SK-N-SH (cell line): ENCODE measurements around the gene SRP54. TPM values are rescaled to one million over a fixed set of nuclear protein-coding genes. Genes with fewer than 3 reads are reported as not detected.
"Not testable (repeated sequence)": the region's sequence is repeated elsewhere in the genome, so short reads cannot be mapped to it uniquely, and the experiment has no call there.

ENCODE experiments used
- CTCF ChIA-PET: fragments of 300-600, 350-600 bp; formaldehyde crosslinking; extraction: SDS; loops from one replicate; lab custom pipeline; 2021; lab: Yijun Ruan, JAX
- POLR2A ChIA-PET: fragments of 350-600 bp; sonication (Branson Sonifier 250); formaldehyde crosslinking; extraction: SDS; loops from one replicate; lab custom pipeline; 2020; ENCODE audit warnings: antibody characterized with exemption, inconsistent platforms; lab: Yijun Ruan, JAX
- DNase-seq: peaks from one replicate; pipeline ENCODE4 v3.0.0; 2012
- H2AFZ ChIP-seq: fragments of 200-600 bp; sonication (generic); 2 replicates; pipeline ENCODE4 v1.8.1; 2016; ENCODE audit warnings: antibody characterized with exemption, mild to moderate bottlenecking, low read depth
- H3F3A ChIP-seq: fragments of 200-600 bp; sonication (generic); replicated peaks from 2 replicates; pipeline ENCODE3; 2016; ENCODE audit warnings: antibody characterized with exemption, mild to moderate bottlenecking; ENCODE audit not compliant: insufficient read depth
- H3K27ac ChIP-seq, 2 experiments: fragments of 200-500 bp in 1 of 2; fragments of 200-600 bp in 1 of 2; sonication (Bioruptor generic) in 1 of 2; sonication (generic), shearing (Covaris generic) in 1 of 2; 2 replicates each; pipeline versions ENCODE4 v1.5.1 to v1.6.1; 2014 to 2016; ENCODE audit warnings: low read depth in 2 of 2, inconsistent platforms in 1 of 2, low read length in 1 of 2, mild to moderate bottlenecking in 1 of 2, mixed read lengths in 1 of 2
- H3K27me3 ChIP-seq: fragments of 200-600 bp; sonication (generic), shearing (Covaris generic); 2 replicates; pipeline ENCODE4 v1.6.1; 2016; ENCODE audit warnings: mixed run types; ENCODE audit not compliant: insufficient read depth
- H3K36me3 ChIP-seq, 2 experiments: fragments of 200-500 bp in 1 of 2; fragments of 200-600 bp in 1 of 2; sonication (Bioruptor generic) in 1 of 2; sonication (generic) in 1 of 2; replicated peaks in 1 of 2; 2 replicates each; pipeline versions ENCODE3 to v1.5.1; 2014 to 2016; ENCODE audit warnings: low read length in 1 of 2, mild to moderate bottlenecking in 1 of 2; ENCODE audit not compliant: insufficient read depth in 2 of 2, control insufficient read depth in 1 of 2
- H3K4me1 ChIP-seq, 2 experiments: fragments of 200-500 bp in 1 of 2; fragments of 200-600 bp in 1 of 2; sonication (Bioruptor generic) in 1 of 2; sonication (generic), shearing (Covaris generic) in 1 of 2; 2 replicates each; pipeline versions ENCODE4 v1.5.1 to v1.6.1; 2014 to 2016; ENCODE audit warnings: low read depth in 1 of 2, low read length in 1 of 2, mixed run types in 1 of 2; ENCODE audit not compliant: insufficient read depth in 2 of 2, control insufficient read depth in 1 of 2
- H3K4me2 ChIP-seq: fragments of 200-600 bp; sonication (generic), shearing (Covaris generic); 2 replicates; pipeline ENCODE4 v1.6.1; 2017; ENCODE audit warnings: mixed run types
- H3K4me3 ChIP-seq, 2 experiments: fragments of 200-500 bp in 1 of 2; fragments of 200-600 bp in 1 of 2; sonication (Bioruptor generic) in 1 of 2; sonication (generic), shearing (Covaris generic) in 1 of 2; 2 replicates each; pipeline versions ENCODE4 v1.5.1 to v1.8.1; 2014 to 2016; ENCODE audit warnings: low read depth in 2 of 2, inconsistent platforms in 1 of 2, low read length in 1 of 2, mild to moderate bottlenecking in 1 of 2, mixed read lengths in 1 of 2, moderate library complexity in 1 of 2
- H3K79me2 ChIP-seq: fragments of 200-600 bp; sonication (generic); 2 replicates; pipeline ENCODE4 v1.8.1; 2017; ENCODE audit warnings: mild to moderate bottlenecking; ENCODE audit not compliant: insufficient read depth
- H3K9ac ChIP-seq: fragments of 200-600 bp; sonication (generic); 2 replicates; pipeline ENCODE4 v1.6.1; 2017; ENCODE audit warnings: mixed run types
- H3K9me2 ChIP-seq: fragments of 200-600 bp; sonication (generic); 2 replicates; pipeline ENCODE4 v1.6.1; 2017; ENCODE audit warnings: mixed run types
- H3K9me3 ChIP-seq: fragments of 200-600 bp; sonication (generic); 2 replicates; pipeline ENCODE4 v1.6.1; 2017; ENCODE audit warnings: mixed run types, mild to moderate bottlenecking, moderate library complexity
- H4K20me1 ChIP-seq: fragments of 200-600 bp; sonication (generic); 2 replicates; pipeline ENCODE4 v1.6.1; 2017; ENCODE audit warnings: mild to moderate bottlenecking, mixed run types; ENCODE audit not compliant: insufficient read depth
- CHD2 ChIP-seq: fragments of 150-350 bp; IDR thresholded peaks from 2 replicates; pipeline ENCODE4 v1.6.1; 2018; ENCODE audit warnings: low read length; ENCODE audit not compliant: partially characterized antibody
- ELF1 ChIP-seq: IDR thresholded peaks from 2 replicates; pipeline ENCODE4 v1.4.0; 2012
- FOSL2 ChIP-seq: IDR thresholded peaks from 2 replicates; pipeline ENCODE4 v1.4.0; 2012; ENCODE audit warnings: low read depth, mild to moderate bottlenecking, moderate library complexity, borderline replicate concordance
- FOXJ3 ChIP-seq: sonication (generic); formaldehyde crosslinking; IDR thresholded peaks from 2 replicates; pipeline ENCODE4 v1.5.1; 2020; ENCODE audit warnings: mild to moderate bottlenecking, missing genetic modification reagents
- FOXM1 ChIP-seq: IDR thresholded peaks from 2 replicates; pipeline ENCODE4 v1.4.0; 2012; ENCODE audit warnings: low read depth, mild to moderate bottlenecking
- GABPA ChIP-seq: IDR thresholded peaks from 2 replicates; pipeline ENCODE4 v1.4.0; 2012; ENCODE audit warnings: low read depth, mild to moderate bottlenecking
- IRF3 ChIP-seq: fragments of 150-350 bp; IDR thresholded peaks from 2 replicates; pipeline ENCODE4 v1.6.1; 2016; ENCODE audit warnings: mild to moderate bottlenecking, low read depth, low read length
- MAX ChIP-seq: IDR thresholded peaks from 2 replicates; pipeline ENCODE4 v1.4.0; 2012; ENCODE audit warnings: low read depth
- MXI1 ChIP-seq: IDR thresholded peaks from 2 replicates; pipeline ENCODE4 v1.6.1; 2012; ENCODE audit warnings: mild to moderate bottlenecking, low read depth, low read length, improper control_type of control experiment
- NRF1 ChIP-seq: IDR thresholded peaks from 2 replicates; pipeline ENCODE4 v1.6.1; 2012; ENCODE audit warnings: low read depth, mild to moderate bottlenecking, low read length
- POLR2AphosphoS5 ChIP-seq: IDR thresholded peaks from 2 replicates; pipeline ENCODE4 v1.6.1; 2012; ENCODE audit warnings: low read depth, low read length
- RAD21 ChIP-seq: IDR thresholded peaks from 2 replicates; pipeline ENCODE4 v1.6.1; 2012; ENCODE audit warnings: mild to moderate bottlenecking, low read length
- RCOR1 ChIP-seq: fragments of 150-350 bp; IDR thresholded peaks from 2 replicates; pipeline ENCODE4 v1.6.1; 2017; ENCODE audit warnings: antibody characterized with exemption, low read length
- RFX5 ChIP-seq: IDR thresholded peaks from 2 replicates; pipeline ENCODE4 v1.6.1; 2012; ENCODE audit warnings: mild to moderate bottlenecking, improper control_type of control experiment, low read length
- SIN3A ChIP-seq: IDR thresholded peaks from 2 replicates; pipeline ENCODE4 v1.6.1; 2012; ENCODE audit warnings: low read depth, mild to moderate bottlenecking, low read length, moderate library complexity, borderline replicate concordance
- SMC3 ChIP-seq: IDR thresholded peaks from 2 replicates; pipeline ENCODE4 v1.6.1; 2012; ENCODE audit warnings: low read depth, low read length, improper control_type of control experiment
- TAF1 ChIP-seq: IDR thresholded peaks from 2 replicates; pipeline ENCODE4 v1.6.1; 2012; ENCODE audit warnings: low read depth, mild to moderate bottlenecking, low read length, moderate library complexity, borderline replicate concordance
- TCF12 ChIP-seq: IDR thresholded peaks from 2 replicates; pipeline ENCODE4 v1.4.0; 2012
- TEAD4 ChIP-seq: IDR thresholded peaks from 2 replicates; pipeline ENCODE4 v1.4.0; 2012; ENCODE audit warnings: mild to moderate bottlenecking, borderline replicate concordance; ENCODE audit not compliant: insufficient read depth
- YY1 ChIP-seq: IDR thresholded peaks from 2 replicates; pipeline ENCODE4 v1.4.0; 2012; ENCODE audit warnings: low read depth, mild to moderate bottlenecking
- ZBTB33 ChIP-seq: IDR thresholded peaks from 2 replicates; pipeline ENCODE4 v1.4.0; 2012; ENCODE audit warnings: low read depth, borderline replicate concordance
- WGBS: methylation state at CpG from one replicate; pipeline ENCODE4 v1.1.6; 2017; ENCODE audit warnings: low lambda C conversion rate; 5-methylcytosine and 5-hydroxymethylcytosine counted together
- polyA plus RNA-seq, 3 experiments: library from polyadenylated mRNA; depleted of rRNA; stranded (reverse); fragments of >200 nt; gene quantifications; 2 replicates each; pipeline ENCODE4 v1.2.3, GENCODE V29; 2012

The SRP54 gene
- polyA plus RNA-seq, 1 of the 3 experiments (the other 2 are of a cell fraction) = 39.5 TPM

- H3K79me2 ChIP-seq = no peaks in the 10 kb centered on the region
- H2AFZ ChIP-seq = no peak overlapping the region
- ChIA-PET CTCF (interaction anchor here (1.2 kb wide), 1 partner anchor 17 kb away, joined by 5 read pairs; no protein-coding TSS in a partner anchor), POLR2A (no interaction called here)
- no peaks in the 10 kb centered on the region for H3K9me2 ChIP-seq
- H3K4me2 ChIP-seq = no peak overlapping the region
- no peaks in the 10 kb centered on the region for H3K9me3 ChIP-seq
- no peak overlapping the region for H3K4me3 ChIP-seq
- WGBS = 84% methylated on average over 2 of the region's 2 CpGs
- no peak overlapping the region for H3K9ac ChIP-seq
- no peaks in the 10 kb centered on the region for H3K4me1 ChIP-seq
- no peaks in the 10 kb centered on the region for H3K27me3 ChIP-seq
- no peak overlapping the region for H3K27ac ChIP-seq
- no peak for DNase-seq
- TF ChIP-seq RAD21 = no peak
- TF ChIP-seq CHD2 = no peak
- TF ChIP-seq SIN3A = no peak
- no peaks in the 10 kb centered on the region for H4K20me1 ChIP-seq
- no peaks in the 10 kb centered on the region for H3F3A ChIP-seq
- peaks cover 0 to 17% of the 10 kb centered on the region in 2 experiments for H3K36me3 ChIP-seq
Measured at GRCh38 chr14:34956931-34957330, 25.9 kb upstream of the SRP54 start.

GRCh38 chr14:34957771-34958286 lies 25.0 kb upstream of the SRP54 start:
- Histone ChIP-seq H3K27ac (no peak overlapping the region), H3K4me3 (no peak overlapping the region), H3K9me2 (no peaks in the 10 kb centered on the region), H3K36me3 (peaks cover 0 to 10% of the 10 kb centered on the region in 2 experiments), H4K20me1 (no peaks in the 10 kb centered on the region), H3K4me1 (no peaks in the 10 kb centered on the region)
- ChIA-PET CTCF (no interaction called here), POLR2A (no interaction called here)
- no peak for DNase-seq
- TF ChIP-seq MAX = no peak
- TF ChIP-seq ZBTB33 = no peak
- no peak for TF ChIP-seq GABPA
- TF ChIP-seq FOXJ3 (CRISPR knock-in tag) = no peak
- no peak for TF ChIP-seq TCF12
- no peak for TF ChIP-seq YY1
- no peak for TF ChIP-seq TAF1
- no peak for TF ChIP-seq IRF3
- TF ChIP-seq CHD2 = no peak
- no peak for TF ChIP-seq RCOR1
- TF ChIP-seq POLR2AphosphoS5 = no peak
- TF ChIP-seq FOXM1 = no peak
- no peak for TF ChIP-seq SMC3
- TF ChIP-seq NRF1 = no peak
- TF ChIP-seq TEAD4 = no peak
- no peak for TF ChIP-seq RFX5
- no peak for TF ChIP-seq ELF1
- no peak for TF ChIP-seq FOSL2
- TF ChIP-seq MXI1 = no peak
- TF ChIP-seq, all 33 proteins: peak for 0
- Histone ChIP-seq H3F3A (no peaks in the 10 kb centered on the region), H3K9ac (no peak overlapping the region), H3K9me3 (no peaks in the 10 kb centered on the region), H2AFZ (no peak overlapping the region), H3K79me2 (no peaks in the 10 kb centered on the region), H3K27me3 (no peaks in the 10 kb centered on the region), H3K4me2 (no peak overlapping the region)
- WGBS = 94% methylated on average over 5 of the region's 5 CpGs

- 91% methylated on average over 5 of the region's 5 CpGs for WGBS
- H3K79me2 ChIP-seq, DNase-seq, H3K27me3 ChIP-seq, H3K9me2 ChIP-seq, H3K4me3 ChIP-seq, H4K20me1 ChIP-seq, CTCF ChIA-PET, H3K27ac ChIP-seq, H2AFZ ChIP-seq, H3K9me3 ChIP-seq, H3K9ac ChIP-seq, H3K4me1 ChIP-seq, H3F3A ChIP-seq, H3K4me2 ChIP-seq, POLR2A ChIA-PET: not testable (repeated sequence)
- peaks cover 0 to 10% of the 10 kb centered on the region in 2 experiments for H3K36me3 ChIP-seq
Measured at GRCh38 chr14:34962106-34962505, 20.7 kb upstream of the SRP54 start.
